BLaER1 treated with 17β-estradiol and CSF1 and Interleukin-3, amounts not matched to agents 10 nM and 100 nM (cell line): ENCODE results near the gene MAPK8IP1.
"Not testable (repeated sequence)": the region's sequence is repeated elsewhere in the genome, so short reads cannot be mapped to it uniquely, and the experiment has no call there.

Source experiments
- H3K27ac ChIP-seq, 11 experiments: shearing (Covaris generic); formaldehyde crosslinking; 2 replicates each; pipeline ENCODE4 v1.8.1; 2022
- H3K27me3 ChIP-seq, 11 experiments: shearing (Covaris generic); formaldehyde crosslinking; 2 replicates each; pipeline ENCODE4 v1.8.1; 2022
- H3K36me3 ChIP-seq, 11 experiments: shearing (Covaris generic); formaldehyde crosslinking; 2 replicates each; pipeline ENCODE4 v1.8.1; 2022
- H3K4me1 ChIP-seq, 10 experiments: shearing (Covaris generic); formaldehyde crosslinking; 2 replicates each; pipeline ENCODE4 v1.8.1; 2022
- H3K4me2 ChIP-seq, 11 experiments: shearing (Covaris generic); formaldehyde crosslinking; 2 replicates each; pipeline ENCODE4 v1.8.1; 2022
- H3K4me3 ChIP-seq, 10 experiments: shearing (Covaris generic); formaldehyde crosslinking; 2 replicates each; pipeline ENCODE4 v1.8.1; 2022
- H3K9ac ChIP-seq, 11 experiments: shearing (Covaris generic); formaldehyde crosslinking; 2 replicates each; pipeline ENCODE4 v1.8.1; 2022
- H3K9me3 ChIP-seq, 11 experiments: shearing (Covaris generic); formaldehyde crosslinking; replicated peaks in 1 of 11; 2 replicates each; pipeline ENCODE4 v1.8.1; 2022
- H4K20me1 ChIP-seq, 11 experiments: shearing (Covaris generic); formaldehyde crosslinking; 2 replicates each; pipeline ENCODE4 v1.8.1; 2022
- Cebpa-rat ChIP-seq, 11 experiments: shearing (Covaris generic); IDR thresholded peaks; 2 replicates each; pipeline ENCODE4 v1.8.1; 2022

Gene MAPK8IP1

GRCh38 chr11:45900916-45901617 lies 15.6 kb downstream of the MAPK8IP1 start:
- H3K4me2 ChIP-seq: peak overlapping the region in 10 of 11 experiments; percentile 79 to 92 (median 86); a peak in 15 of 22 replicates
- no peak overlapping the region for H3K9ac ChIP-seq
- H3K36me3 ChIP-seq: no peaks in the 10 kb centered on the region
- no peak for TF ChIP-seq Cebpa-rat (IDR thresholded peaks at IDR 0.05)
- no peaks in the 10 kb centered on the region for H3K9me3 ChIP-seq
- H3K27ac ChIP-seq: no peak overlapping the region
- H3K4me3 ChIP-seq: peak overlapping the region in 5 of 10 experiments; percentile 58 to 73 (median 62); a peak in 6 of 20 replicates
- H3K4me1 ChIP-seq: peaks cover 15 to 25% (median 18%) of the 10 kb centered on the region in 10 experiments; a peak in 18 of 20 replicates
- H4K20me1 ChIP-seq: peaks cover 0 to 75% (median 16%) of the 10 kb centered on the region in 11 experiments; a peak in 12 of 22 replicates
- H3K27me3 ChIP-seq: peaks cover 25 to 55% (median 40%) of the 10 kb centered on the region in 11 experiments

GRCh38 chr11:45901626-45902025 lies 16.2 kb downstream of the MAPK8IP1 start:
- Histone ChIP-seq H3K4me3 (no peak overlapping the region), H3K9ac (no peak overlapping the region), H3K27me3 (peaks cover 25 to 54% (median 40%) of the 10 kb centered on the region in 11 experiments), H4K20me1 (peaks cover 0 to 75% (median 16%) of the 10 kb centered on the region in 11 experiments; a peak in 12 of 22 replicates), H3K9me3 (no peaks in the 10 kb centered on the region), H3K27ac (no peak overlapping the region), H3K4me1 (peaks cover 16 to 30% (median 22%) of the 10 kb centered on the region in 10 experiments; a peak in 18 of 20 replicates), H3K36me3 (no peaks in the 10 kb centered on the region), H3K4me2 (no peak overlapping the region)
- no peak for TF ChIP-seq Cebpa-rat (IDR thresholded peaks at IDR 0.05)

- Histone ChIP-seq H3K4me3 (no peak overlapping the region), H3K27ac (no peak overlapping the region), H3K27me3 (peaks cover 25 to 43% (median 36%) of the 10 kb centered on the region in 11 experiments), H3K4me1 (peaks cover 16 to 30% (median 23%) of the 10 kb centered on the region in 10 experiments; a peak in 18 of 20 replicates), H3K9ac (no peak overlapping the region), H3K36me3 (no peaks in the 10 kb centered on the region), H4K20me1 (peaks cover 0 to 74% (median 18%) of the 10 kb centered on the region in 11 experiments; a peak in 13 of 22 replicates), H3K4me2 (no peak overlapping the region), H3K9me3 (no peaks in the 10 kb centered on the region)
- no peak for TF ChIP-seq Cebpa-rat (IDR thresholded peaks at IDR 0.05)
Measured at GRCh38 chr11:45902452-45903380, 17.3 kb downstream of the MAPK8IP1 start.

GRCh38 chr11:45904309-45904915 lies 19.0 kb downstream of the MAPK8IP1 start:
- peaks cover 3 to 10% (median 6%) of the 10 kb centered on the region in 11 experiments; a peak in 19 of 22 replicates for H3K36me3 ChIP-seq
- no peaks in the 10 kb centered on the region for H3K9me3 ChIP-seq
- peaks cover 0 to 74% (median 35%) of the 10 kb centered on the region in 11 experiments; a peak in 15 of 22 replicates for H4K20me1 ChIP-seq
- peaks cover 19 to 26% (median 22%) of the 10 kb centered on the region in 11 experiments for H3K27me3 ChIP-seq
- no peak overlapping the region for H3K4me3 ChIP-seq
- no peak overlapping the region for H3K9ac ChIP-seq
- no peak overlapping the region for H3K27ac ChIP-seq
- no peak for TF ChIP-seq Cebpa-rat (IDR thresholded peaks at IDR 0.05)
- no peak overlapping the region for H3K4me2 ChIP-seq
- H3K4me1 ChIP-seq: peaks cover 8 to 24% (median 15%) of the 10 kb centered on the region in 10 experiments; a peak in 18 of 20 replicates

- Histone ChIP-seq H3K27me3 (peaks cover 14 to 19% (median 17%) of the 10 kb centered on the region in 11 experiments), H3K4me1 (peaks cover 7 to 22% (median 14%) of the 10 kb centered on the region in 10 experiments; a peak in 17 of 20 replicates), H3K36me3 (peaks cover 10 to 17% (median 12%) of the 10 kb centered on the region in 11 experiments; a peak in 21 of 22 replicates), H3K4me2 (no peak overlapping the region), H3K9me3 (no peaks in the 10 kb centered on the region), H4K20me1 (peaks cover 0 to 81% (median 39%) of the 10 kb centered on the region in 11 experiments; a peak in 16 of 22 replicates), H3K27ac (no peak overlapping the region), H3K4me3 (no peak overlapping the region), H3K9ac (no peak overlapping the region)
- TF ChIP-seq Cebpa-rat (IDR thresholded peaks at IDR 0.05): no peak
Measured at GRCh38 chr11:45905095-45905494, 19.6 kb downstream of the MAPK8IP1 start.

GRCh38 chr11:45905576-45905975 lies 20.1 kb downstream of the MAPK8IP1 start:
- not testable (repeated sequence) for H3K9ac ChIP-seq, H3K9me3 ChIP-seq, H3K4me2 ChIP-seq, H3K27ac ChIP-seq, H3K4me3 ChIP-seq
- H3K36me3 ChIP-seq: peaks cover 15 to 21% (median 17%) of the 10 kb centered on the region in 11 experiments
- peaks cover 0 to 82% (median 42%) of the 10 kb centered on the region in 11 experiments; a peak in 16 of 22 replicates for H4K20me1 ChIP-seq
- H3K27me3 ChIP-seq: peaks cover 9 to 15% (median 12%) of the 10 kb centered on the region in 11 experiments
- H3K4me1 ChIP-seq: peaks cover 2 to 18% (median 10%) of the 10 kb centered on the region in 10 experiments; a peak in 17 of 20 replicates

- TF ChIP-seq Cebpa-rat (IDR thresholded peaks at IDR 0.05): no peak
- H3K27me3 ChIP-seq: peaks cover 3 to 9% (median 6%) of the 10 kb centered on the region in 11 experiments
- H3K27ac ChIP-seq: no peak overlapping the region
- H3K9ac ChIP-seq: no peak overlapping the region
- peaks cover 21 to 27% (median 23%) of the 10 kb centered on the region in 11 experiments for H3K36me3 ChIP-seq
- H3K4me1 ChIP-seq: peaks cover 0 to 13% (median 8%) of the 10 kb centered on the region in 10 experiments; a peak in 11 of 20 replicates
- H3K4me3 ChIP-seq: no peak overlapping the region
- peak overlapping the region in 3 of 11 experiments; percentile 7 to 21 (median 20); a peak in 2 of 22 replicates for H3K4me2 ChIP-seq
- no peaks in the 10 kb centered on the region for H3K9me3 ChIP-seq
- H4K20me1 ChIP-seq: peaks cover 0 to 82% (median 42%) of the 10 kb centered on the region in 11 experiments; a peak in 16 of 22 replicates
Measured at GRCh38 chr11:45906096-45906682, 20.7 kb downstream of the MAPK8IP1 start.
